Activated CD4-positive, alpha-beta memory T cell treated with anti-CD3 and anti-CD28 coated beads for 36 hours (primary cell): ENCODE results near the gene DNAI4. TPM values are rescaled to one million over a fixed set of nuclear protein-coding genes. Genes with fewer than 3 reads are reported as not detected.
A peak's percentile ranks its signal among the peaks of the same experiment; 100 is the strongest.

Source experiments
- CTCF ChIA-PET: fragments of 350-600 bp; sonication (Branson Sonifier 250); formaldehyde crosslinking; loops from one replicate; lab custom pipeline; 2021; ENCODE audit warnings: antibody characterized with exemption, inconsistent platforms; lab: Charles Lee
- POLR2A ChIA-PET: fragments of 350-600 bp; sonication (Branson Sonifier 250); formaldehyde crosslinking; loops from one replicate; lab custom pipeline; 2021; ENCODE audit warnings: antibody characterized with exemption; lab: Charles Lee
- DNase-seq: peaks from one replicate; pipeline ENCODE4 v3.0.0-alpha.2; 2020
- H3K27ac Mint-ChIP-seq: one replicate; pipeline ENCODE4 v1.8.0; 2021; ENCODE audit warnings: mixed read lengths
- H3K27me3 Mint-ChIP-seq: one replicate; pipeline ENCODE4 v1.8.0; 2021; ENCODE audit warnings: mixed read lengths
- H3K36me3 Mint-ChIP-seq: one replicate; pipeline ENCODE4 v1.8.0; 2021; ENCODE audit warnings: mixed read lengths
- H3K4me1 Mint-ChIP-seq: one replicate; pipeline ENCODE4 v1.8.0; 2021; ENCODE audit warnings: low read depth, mixed read lengths
- H3K4me3 Mint-ChIP-seq: one replicate; pipeline ENCODE4 v1.8.0; 2021; ENCODE audit warnings: mild to moderate bottlenecking, mixed read lengths
- H3K9me3 Mint-ChIP-seq: one replicate; pipeline ENCODE4 v1.8.0; 2021; ENCODE audit warnings: mixed read lengths
- intact Hi-C: fragments of 100-400 bp; cut with micrococcal nuclease; formaldehyde crosslinking; loops from one replicate; pipeline ENCODE4 v1.15.1; 2023
- total RNA-seq, 2 experiments: library from RNA; stranded (reverse); gene quantifications; one replicate each; pipeline ENCODE4 v1.2.3, GENCODE V29; 2021

DNAI4 gene
- total RNA-seq, 2 experiments from 2014 or later = 1.4 to 1.6 TPM

DNA sequence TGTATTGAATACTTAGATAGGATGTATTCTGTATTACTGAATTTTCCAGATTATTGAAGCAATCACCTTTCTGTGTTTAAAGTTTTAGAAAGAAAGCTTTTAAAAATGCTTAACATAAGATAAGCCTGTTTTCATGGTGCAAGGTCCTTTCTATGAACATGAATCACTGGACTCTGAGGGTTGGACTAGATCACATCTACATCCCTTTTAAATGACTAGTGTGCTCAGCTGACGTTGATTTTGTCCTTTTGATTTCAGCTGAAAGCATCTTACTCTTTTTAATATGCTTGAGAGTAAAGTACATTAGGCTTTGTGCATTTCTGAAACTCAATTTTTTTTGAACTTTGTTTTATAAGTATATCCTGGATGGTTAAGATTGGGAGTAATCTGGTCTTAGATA is 16.3 kb upstream of the DNAI4 start:
- peaks cover 68% of the 10 kb centered on the region for H3K4me1 Mint-ChIP-seq

DNA sequence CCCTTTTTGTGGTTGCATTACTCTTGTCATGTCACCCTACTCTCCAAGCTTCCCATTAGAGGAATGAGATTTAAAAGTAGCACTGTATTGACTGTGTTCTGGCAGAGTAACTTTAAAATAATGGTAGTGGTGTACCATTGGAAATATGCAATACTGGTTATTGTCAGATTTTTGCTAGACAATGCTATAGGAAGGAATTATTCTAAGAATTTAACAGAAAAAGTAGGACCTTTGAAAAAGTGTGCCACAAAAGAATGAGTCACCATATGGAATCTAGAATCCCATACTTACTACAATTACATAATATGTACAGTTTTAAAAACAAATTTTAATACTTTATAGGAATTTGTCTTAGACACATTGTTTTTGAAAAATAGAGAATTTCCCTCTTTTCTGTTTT is 14.0 kb upstream of the DNAI4 start:
- POLR2A ChIA-PET = interaction anchor here (1.4 kb wide), 1 partner anchor 14 kb away, joined by 5 read pairs; the partner anchor contains the start of genes DNAI4 and MIER1
- CTCF ChIA-PET = interaction anchor here (0.7 to 1.5 kb wide), 2 partner anchors 57 to 136 kb away, joined by 3 to 6 read pairs; no protein-coding TSS in a partner anchor

More for the DNA sequence above, 16.3 kb upstream of the DNAI4 start:
- intact Hi-C loops = no loop called here
- H3K4me3 Mint-ChIP-seq = no peak overlapping the region
- peak overlapping the region; percentile 18 for H3K27ac Mint-ChIP-seq
- no peaks in the 10 kb centered on the region for H3K9me3 Mint-ChIP-seq
- H3K27me3 Mint-ChIP-seq = no peaks in the 10 kb centered on the region
- ChIA-PET CTCF (no interaction called here), POLR2A (no interaction called here)
- DNase-seq = no peak
- H3K36me3 Mint-ChIP-seq = peaks cover 15% of the 10 kb centered on the region

DNA sequence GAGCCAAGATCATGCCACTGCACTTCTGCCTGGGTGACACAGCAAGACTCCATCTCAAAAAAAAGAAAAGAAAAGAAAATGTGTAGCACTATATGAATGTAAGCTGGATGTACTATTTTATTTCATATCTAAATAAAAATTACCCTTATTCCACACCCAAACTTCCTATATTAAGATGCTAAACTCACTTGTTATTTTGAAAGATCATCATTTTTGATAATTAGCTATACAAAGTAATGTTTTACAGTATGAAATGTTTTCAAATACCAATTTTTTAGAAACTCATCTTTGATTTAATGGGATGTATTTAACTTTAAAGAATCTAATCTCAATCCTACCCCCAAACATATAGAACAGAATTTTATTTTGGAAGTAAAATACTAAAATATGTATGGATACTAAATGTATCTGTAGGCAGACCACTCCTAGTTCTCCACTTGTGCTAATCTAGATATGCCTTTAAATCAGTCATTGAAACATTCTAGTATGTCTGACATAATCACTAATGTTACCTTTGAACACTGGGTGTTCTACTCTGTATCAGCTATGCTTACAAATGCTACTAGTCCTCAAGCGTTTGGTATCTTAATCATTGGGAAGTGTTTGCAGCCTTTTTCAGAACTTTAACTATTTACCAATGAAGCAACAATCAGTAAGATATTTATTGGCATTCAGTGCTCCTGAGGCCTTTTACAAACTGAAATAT is 13.0 kb upstream of the DNAI4 start:
- peaks cover 17% of the 10 kb centered on the region for H3K36me3 Mint-ChIP-seq
- intact Hi-C loops = loop anchor here (10.0 kb wide), 2 partner anchors 367 to 1873 kb away; partner anchors contain the start of gene IL12RB2
- H3K4me1 Mint-ChIP-seq = peaks cover 83% of the 10 kb centered on the region
- peak overlapping the region; percentile 13 for H3K27ac Mint-ChIP-seq
- H3K4me3 Mint-ChIP-seq = no peak overlapping the region
- DNase-seq = no peak
- ChIA-PET POLR2A (interaction anchor here (1.4 kb wide), 1 partner anchor 13 kb away, joined by 5 read pairs; the partner anchor contains the start of genes DNAI4 and MIER1), CTCF (interaction anchor here (0.7 to 1.5 kb wide), 2 partner anchors 58 to 137 kb away, joined by 3 to 6 read pairs; no protein-coding TSS in a partner anchor)
- no peaks in the 10 kb centered on the region for H3K9me3 Mint-ChIP-seq
- no peaks in the 10 kb centered on the region for H3K27me3 Mint-ChIP-seq

More for the DNA sequence above, 14.0 kb upstream of the DNAI4 start:
- Mint-ChIP-seq H3K27me3 (no peaks in the 10 kb centered on the region), H3K36me3 (peaks cover 19% of the 10 kb centered on the region), H3K4me3 (no peak overlapping the region), H3K27ac (no peak overlapping the region), H3K9me3 (no peaks in the 10 kb centered on the region), H3K4me1 (peaks cover 81% of the 10 kb centered on the region)
- DNase-seq = no peak
- intact Hi-C loops = loop anchor here (10.0 kb wide), 2 partner anchors 366 to 1874 kb away; partner anchors contain the start of gene IL12RB2

DNA sequence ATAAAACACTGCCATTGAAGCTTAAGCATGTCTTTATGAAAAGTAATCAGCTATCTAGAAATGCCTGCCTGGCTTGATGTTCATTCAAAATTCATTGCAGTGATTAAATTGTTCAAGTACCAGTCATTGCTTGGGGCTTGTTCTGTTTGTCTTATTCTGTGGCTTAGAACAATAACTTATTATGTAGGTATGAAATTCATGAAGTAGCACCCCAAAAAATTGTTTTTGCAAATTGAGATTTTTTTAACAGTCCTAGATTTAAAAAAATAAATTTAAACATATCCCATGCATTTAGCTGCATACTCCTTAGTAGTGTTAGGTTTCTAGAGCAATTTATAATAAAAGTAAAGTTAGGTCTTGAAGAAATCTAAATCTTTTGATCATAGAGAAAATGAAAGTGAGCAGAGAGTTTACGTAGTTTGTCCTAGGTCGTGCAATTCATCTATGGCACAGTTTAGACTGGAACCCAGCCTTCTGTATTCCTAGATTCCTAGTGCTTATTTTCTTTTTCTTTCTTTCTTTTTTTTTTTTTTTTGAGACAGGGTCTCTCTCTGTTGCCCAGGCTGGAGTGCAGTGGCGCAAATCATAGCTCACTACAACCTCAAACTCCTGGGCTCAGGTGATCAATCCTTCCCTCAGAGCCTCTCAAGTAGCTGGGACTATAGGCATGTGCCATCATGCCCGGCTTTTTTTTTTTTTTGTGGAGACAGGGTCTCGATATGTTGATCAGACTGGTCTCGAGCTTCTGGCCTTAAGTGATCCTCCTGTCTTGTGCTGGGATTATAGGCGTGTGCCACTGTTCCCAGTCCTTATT is 9.4 kb upstream of the DNAI4 start:
- DNase-seq = no peak
- no peaks in the 10 kb centered on the region for H3K9me3 Mint-ChIP-seq
- H3K4me1 Mint-ChIP-seq = peaks cover 65% of the 10 kb centered on the region
- POLR2A ChIA-PET = interaction anchor here (0.6 to 1.9 kb wide), 2 partner anchors 9 to 233 kb away, joined by 3 to 6 read pairs; partner anchors contain the start of genes DNAI4 and MIER1
- peak overlapping the region; percentile 81 for H3K27ac Mint-ChIP-seq
- H3K27me3 Mint-ChIP-seq = no peaks in the 10 kb centered on the region
- peak overlapping the region; percentile 69 for H3K4me3 Mint-ChIP-seq
- intact Hi-C loops = loop anchor here (5.0 to 10.0 kb wide), 4 partner anchors 238 to 1869 kb away; partner anchors contain the start of gene IL12RB2
- CTCF ChIA-PET = no interaction called here
- peaks cover 19% of the 10 kb centered on the region for H3K36me3 Mint-ChIP-seq

DNA sequence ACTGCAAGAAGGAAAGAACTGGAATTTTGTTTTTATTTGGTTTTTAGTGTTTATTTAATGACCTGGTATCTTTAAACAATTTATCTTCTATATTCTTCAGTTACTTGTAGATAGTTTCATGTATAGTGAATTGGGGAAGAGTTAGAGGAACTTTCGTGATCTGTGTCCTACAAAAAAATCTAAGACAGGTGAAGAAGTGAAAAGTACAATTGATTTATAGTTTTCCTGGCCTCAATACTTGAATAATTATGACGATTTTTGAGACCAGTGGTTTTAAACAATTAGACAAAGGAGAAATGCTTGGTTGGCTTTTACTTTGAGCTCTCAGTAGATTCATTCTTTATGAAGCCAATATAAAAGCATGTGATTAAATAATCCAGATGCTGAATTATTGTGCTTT is 7.6 kb upstream of the DNAI4 start:
- H3K27ac Mint-ChIP-seq = peak overlapping the region; percentile 65
- H3K36me3 Mint-ChIP-seq = peaks cover 21% of the 10 kb centered on the region
- CTCF ChIA-PET = no interaction called here
- DNase-seq = no peak
- H3K4me3 Mint-ChIP-seq = peak overlapping the region; percentile 69
- peaks cover 61% of the 10 kb centered on the region for H3K4me1 Mint-ChIP-seq
- POLR2A ChIA-PET = no interaction called here
- intact Hi-C loops = loop anchor here (5.0 to 10.0 kb wide), 4 partner anchors 240 to 1867 kb away; partner anchors contain the start of gene IL12RB2
- no peaks in the 10 kb centered on the region for H3K9me3 Mint-ChIP-seq
- H3K27me3 Mint-ChIP-seq = no peaks in the 10 kb centered on the region

DNA sequence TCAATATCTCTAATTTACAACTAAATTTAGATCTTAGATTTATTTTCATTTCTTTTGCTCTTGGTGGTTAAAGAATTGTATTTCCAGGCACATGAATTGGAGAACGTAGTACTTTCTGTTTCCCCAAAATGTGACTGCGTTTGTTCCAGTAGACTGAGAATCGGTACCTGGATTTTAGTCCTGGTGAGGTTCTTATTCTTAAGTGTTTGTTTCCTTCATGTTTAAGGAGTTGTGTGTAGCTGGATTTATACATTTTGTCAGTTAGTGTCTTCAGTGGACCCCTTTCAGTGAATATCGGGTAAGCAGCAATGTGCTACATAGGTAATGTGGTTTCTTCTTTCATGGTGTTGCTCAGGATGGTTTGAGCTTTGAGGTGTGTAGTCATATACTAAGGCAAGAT is 6.9 kb upstream of the DNAI4 start:
- CTCF ChIA-PET = no interaction called here
- no peak for DNase-seq
- Mint-ChIP-seq H3K27ac (peak overlapping the region; percentile 96), H3K4me3 (peak overlapping the region; percentile 90), H3K9me3 (no peaks in the 10 kb centered on the region), H3K4me1 (peaks cover 59% of the 10 kb centered on the region), H3K36me3 (peaks cover 21% of the 10 kb centered on the region), H3K27me3 (no peaks in the 10 kb centered on the region)
- POLR2A ChIA-PET = interaction anchor here (0.6 kb wide), 1 partner anchor 70 kb away, joined by 4 read pairs; no protein-coding TSS in a partner anchor
- intact Hi-C loops = loop anchor here (2.0 to 10.0 kb wide), 5 partner anchors 49 to 1867 kb away; partner anchors contain the start of gene IL12RB2

DNA sequence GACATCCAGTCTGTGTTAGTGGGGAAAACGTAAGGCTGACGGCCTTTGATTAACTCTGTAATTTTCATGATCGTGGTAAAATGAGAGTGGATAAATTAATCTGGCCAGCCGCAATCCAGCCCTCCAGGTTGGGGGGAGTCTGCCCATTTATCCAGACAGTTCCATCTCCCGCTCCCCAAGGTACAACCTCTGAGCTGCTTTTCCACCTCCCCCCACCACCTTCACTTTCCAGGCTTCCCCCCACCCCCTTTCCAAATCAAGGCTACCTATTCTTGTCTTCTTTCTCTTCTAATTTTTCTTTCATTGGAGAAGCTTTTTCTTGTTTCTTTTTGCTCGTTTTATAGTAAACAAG is 6.1 kb upstream of the DNAI4 start:
- CTCF ChIA-PET = interaction anchor here (0.8 to 1.4 kb wide), 3 partner anchors 25 to 460 kb away, joined by 3 to 8 read pairs (median 3); no protein-coding TSS in a partner anchor
- POLR2A ChIA-PET = interaction anchor here (0.6 to 1.3 kb wide), 4 partner anchors 59 to 236 kb away, joined by 3 to 4 read pairs (median 4); partner anchors contain the start of genes IL23R and SLC35D1
- Mint-ChIP-seq H3K4me1 (peaks cover 61% of the 10 kb centered on the region), H3K27ac (peak overlapping the region; percentile 96), H3K36me3 (peaks cover 18% of the 10 kb centered on the region), H3K9me3 (no peaks in the 10 kb centered on the region), H3K4me3 (peak overlapping the region; percentile 90), H3K27me3 (no peaks in the 10 kb centered on the region)
- intact Hi-C loops = loop anchor here (1.0 to 10.0 kb wide), 9 partner anchors 24 to 1866 kb away; partner anchors contain the start of gene IL12RB2
- no peak for DNase-seq

DNA sequence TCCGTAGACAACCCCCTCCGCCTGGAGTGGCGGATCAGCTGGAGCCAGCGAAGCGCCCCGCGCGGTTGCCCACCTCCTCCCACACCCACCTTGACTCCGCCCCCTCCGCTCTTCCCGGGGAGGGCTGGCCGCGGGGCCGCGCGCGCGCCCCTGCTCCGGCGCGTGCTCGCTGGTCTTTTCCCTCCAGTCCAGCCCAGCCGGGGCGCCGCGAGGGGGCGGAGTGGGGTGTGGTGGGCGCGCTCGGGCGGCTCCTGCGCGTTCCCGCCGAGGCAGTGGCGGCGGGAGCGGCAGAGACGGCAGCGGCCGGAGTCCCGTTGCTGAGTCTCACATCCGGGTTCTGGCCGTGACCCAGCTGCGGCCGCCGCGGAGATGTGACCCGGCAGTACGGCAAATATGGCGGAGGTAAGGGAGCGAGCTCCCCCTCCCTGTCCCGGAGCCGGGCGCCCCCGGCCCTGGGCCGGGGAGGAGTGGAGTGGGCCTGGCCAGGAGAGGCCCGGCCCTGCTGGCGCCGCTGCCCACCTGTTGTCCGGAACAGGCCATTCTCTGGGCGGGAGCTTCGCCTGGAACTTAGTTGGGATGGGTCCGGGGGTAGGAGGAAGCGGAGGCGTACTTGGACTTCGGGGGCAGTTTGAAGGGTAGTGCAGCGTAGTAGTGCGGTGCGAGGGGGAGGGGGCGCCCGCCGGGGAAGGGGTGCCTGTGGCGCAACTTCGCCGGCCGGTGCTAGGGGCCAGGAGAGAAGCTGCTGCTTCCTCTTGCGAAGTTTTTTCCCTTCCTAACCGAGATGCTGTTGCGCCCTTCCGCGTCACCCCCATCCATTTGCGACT is 5.6 kb upstream of the DNAI4 start:
- ChIA-PET CTCF (interaction anchor here (0.8 to 1.4 kb wide), 3 partner anchors 26 to 460 kb away, joined by 3 to 8 read pairs (median 3); no protein-coding TSS in a partner anchor), POLR2A (interaction anchor here (0.7 to 1.3 kb wide), 5 partner anchors 53 to 384 kb away, joined by 3 to 4 read pairs (median 3); partner anchors contain the start of genes IL23R and SLC35D1)
- Mint-ChIP-seq H3K27me3 (no peaks in the 10 kb centered on the region), H3K9me3 (no peaks in the 10 kb centered on the region), H3K4me3 (peak overlapping the region; percentile 90), H3K4me1 (peaks cover 57% of the 10 kb centered on the region), H3K27ac (peak overlapping the region; percentile 96), H3K36me3 (peaks cover 14% of the 10 kb centered on the region)
- intact Hi-C loops = loop anchor here (1.0 to 10.0 kb wide), 12 partner anchors 24 to 1865 kb away; partner anchors contain the start of gene IL12RB2
- DNase-seq = peak; percentile 96

DNA sequence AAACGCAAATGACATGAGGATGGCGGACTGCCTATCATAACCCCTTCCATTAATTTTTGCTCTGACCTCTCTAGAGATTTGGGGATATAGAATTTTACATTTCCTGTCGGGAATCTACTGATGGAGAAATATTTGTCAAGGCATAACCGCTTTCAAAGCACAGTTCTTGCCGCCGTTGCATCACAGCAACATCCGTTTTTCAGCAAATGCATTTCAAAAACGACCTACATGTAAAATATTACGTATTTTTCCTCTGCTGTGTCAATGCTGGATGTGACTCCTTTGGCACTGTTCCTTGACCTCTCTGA is 5.0 kb upstream of the DNAI4 start:
- no peaks in the 10 kb centered on the region for H3K9me3 Mint-ChIP-seq
- peak overlapping the region; percentile 90 for H3K4me3 Mint-ChIP-seq
- intact Hi-C loops = loop anchor here (2.0 to 10.0 kb wide), 3 partner anchors 141 to 645 kb away; no protein-coding TSS in a partner anchor
- DNase-seq = no peak
- peak overlapping the region; percentile 96 for H3K27ac Mint-ChIP-seq
- ChIA-PET CTCF (interaction anchor here (1.4 kb wide), 1 partner anchor 26 kb away, joined by 3 read pairs; no protein-coding TSS in a partner anchor), POLR2A (interaction anchor here (0.7 to 1.2 kb wide), 3 partner anchors 53 to 384 kb away, joined by 3 read pairs; partner anchors contain the start of gene SLC35D1)
- H3K27me3 Mint-ChIP-seq = no peaks in the 10 kb centered on the region
- peaks cover 52% of the 10 kb centered on the region for H3K4me1 Mint-ChIP-seq
- peaks cover 12% of the 10 kb centered on the region for H3K36me3 Mint-ChIP-seq

DNA sequence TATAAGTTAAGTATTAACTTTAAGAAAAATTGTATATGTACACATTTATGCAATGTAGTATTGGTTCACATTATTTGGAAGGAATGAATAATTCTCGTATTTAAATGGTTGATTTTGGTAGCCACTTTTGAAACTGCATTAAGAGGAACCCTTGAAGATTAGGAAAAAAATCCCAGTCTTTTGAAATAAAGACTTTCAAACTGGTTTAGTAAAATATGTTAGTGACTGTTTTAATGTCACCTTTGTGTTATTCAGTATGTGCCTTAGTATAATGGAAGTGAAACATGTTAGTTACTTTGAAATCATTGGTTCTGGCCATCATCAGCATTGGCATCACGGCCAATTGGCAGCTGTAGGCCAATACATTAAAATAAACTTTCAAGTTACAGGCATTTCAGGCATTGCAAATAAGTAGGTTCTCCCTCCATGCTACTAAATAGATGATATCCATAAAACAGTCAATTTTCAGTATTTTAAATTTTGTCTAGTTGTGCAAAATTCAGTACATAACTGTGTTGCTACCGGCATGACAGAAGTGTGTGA is 4.6 kb upstream of the DNAI4 start:
- CTCF ChIA-PET = interaction anchor here (1.4 kb wide), 1 partner anchor 27 kb away, joined by 3 read pairs; no protein-coding TSS in a partner anchor
- peak overlapping the region; percentile 90 for H3K4me3 Mint-ChIP-seq
- peaks cover 12% of the 10 kb centered on the region for H3K36me3 Mint-ChIP-seq
- peaks cover 52% of the 10 kb centered on the region for H3K4me1 Mint-ChIP-seq
- no peak for DNase-seq
- intact Hi-C loops = loop anchor here (2.0 to 10.0 kb wide), 3 partner anchors 140 to 644 kb away; no protein-coding TSS in a partner anchor
- peak overlapping the region; percentile 96 for H3K27ac Mint-ChIP-seq
- POLR2A ChIA-PET = no interaction called here
- no peaks in the 10 kb centered on the region for H3K27me3 Mint-ChIP-seq
- no peaks in the 10 kb centered on the region for H3K9me3 Mint-ChIP-seq
